Peyer's patch (tissue), 4 donors: ENCODE data around the gene KIAA1614. TPM values are rescaled to one million over a fixed set of nuclear protein-coding genes. Genes with fewer than 3 reads are reported as not detected.

ENCODE experiments used
- DNase-seq, 3 donors: peaks; one replicate each; pipeline ENCODE4 v3.0.0-alpha.2; 2017 to 2019
- H3K27ac ChIP-seq, 4 donors: fragments of 200-600 bp; sonication (generic); one replicate each; pipeline ENCODE4 v1.5.1; 2016 to 2019
- H3K27me3 ChIP-seq, 2 donors: fragments of 200-600 bp; sonication (generic); one replicate each; pipeline ENCODE4 v1.5.1; 2019
- H3K36me3 ChIP-seq, 3 donors: fragments of 200-600 bp; sonication (generic); one replicate each; pipeline ENCODE4 v1.5.1; 2016 to 2019
- H3K4me1 ChIP-seq, 4 donors: fragments of 200-600 bp; sonication (generic); one replicate each; pipeline ENCODE4 v1.5.1; 2016 to 2019
- H3K4me3 ChIP-seq, 4 donors: fragments of 200-600 bp; sonication (generic); 1 replicate in 3 of 4; 2 replicates in 1 of 4; pipeline ENCODE4 v1.5.1; 2016 to 2019; ENCODE audit warnings: mild to moderate bottlenecking in 1 of 4
- H3K9me3 ChIP-seq, 4 donors: fragments of 200-600 bp; sonication (generic); one replicate each; pipeline ENCODE4 v1.5.1; 2016 to 2019; ENCODE audit warnings: mild to moderate bottlenecking in 1 of 4
- CTCF ChIP-seq, 6 experiments: fragments of 450-650 bp in 4 of 6; fragments of 200-600 bp in 2 of 6; sonication (generic) in 1 of 6; IDR thresholded peaks; one replicate each; pipeline ENCODE4 v1.5.1; 2017 to 2019; ENCODE audit warnings: antibody characterized with exemption in 6 of 6, mild to moderate bottlenecking in 3 of 6, moderate library complexity in 1 of 6
- POLR2A ChIP-seq, 2 donors: fragments of 450-650 bp; IDR thresholded peaks; one replicate each; pipeline ENCODE4 v1.5.1; 2017; ENCODE audit warnings: antibody characterized with exemption in 2 of 2, mild to moderate bottlenecking in 2 of 2, moderate library complexity in 2 of 2
- total RNA-seq, 4 donors: library from RNA; depleted of rRNA; stranded (reverse); fragments of >200 nt; gene quantifications; one replicate each; pipeline ENCODE4 v1.1.0, GENCODE V29; 2016

Gene KIAA1614
- total RNA-seq, 4 donors from 2014 or later: 0.35 to 2.5 (median 1.7) TPM

DNA sequence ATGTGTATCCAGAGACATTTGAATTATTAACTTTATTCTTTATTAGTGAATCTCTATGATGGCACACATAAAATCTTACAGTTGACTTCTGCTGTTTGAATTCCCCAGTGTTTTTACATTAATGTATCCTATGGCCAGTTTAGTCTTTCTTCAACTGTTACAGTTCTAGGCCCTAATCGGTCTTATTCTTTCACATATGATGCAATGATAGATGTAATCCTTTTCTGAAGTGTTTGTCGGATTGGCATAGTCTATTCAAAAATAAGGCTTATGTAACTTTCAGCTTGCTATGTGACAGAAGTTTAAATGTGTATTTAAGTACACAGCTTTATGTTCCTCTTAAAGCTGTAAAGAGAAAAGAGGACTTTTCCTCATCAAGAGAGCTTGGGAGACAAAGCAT, 26.4 kb upstream of the KIAA1614 start:
- Histone ChIP-seq H3K27me3 (no peaks in the 10 kb centered on the region), H3K4me3 (no peak overlapping the region), H3K27ac (no peak overlapping the region), H3K9me3 (no peaks in the 10 kb centered on the region), H3K4me1 (no peaks in the 10 kb centered on the region), H3K36me3 (peaks cover 0 to 13% (median 0%) of the 10 kb centered on the region in 3 donors)
- no peak for TF ChIP-seq CTCF (IDR thresholded peaks at IDR 0.05)
- no peak for TF ChIP-seq POLR2A (IDR thresholded peaks at IDR 0.05)
- no peak for DNase-seq

DNA sequence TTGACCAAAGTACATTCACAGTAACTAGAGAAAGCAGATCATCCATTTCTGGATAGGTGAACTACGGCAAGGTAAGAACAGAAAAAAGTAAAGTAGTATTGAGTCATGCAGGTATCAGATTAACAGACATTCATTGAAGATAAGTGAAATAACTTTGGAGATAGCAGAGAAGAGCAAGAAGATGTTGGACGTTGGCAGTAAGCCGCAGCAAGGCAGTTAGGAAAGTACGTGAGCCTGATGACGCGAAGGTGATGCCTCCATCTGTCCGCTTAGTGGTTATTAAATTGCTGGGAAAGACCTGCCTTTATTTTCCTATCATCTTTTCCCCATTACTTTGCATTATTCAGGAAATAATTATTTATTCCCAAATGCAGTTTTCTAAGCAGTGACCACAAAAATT, 24.9 kb upstream of the KIAA1614 start:
- TF ChIP-seq CTCF (IDR thresholded peaks at IDR 0.05): no peak
- TF ChIP-seq POLR2A (IDR thresholded peaks at IDR 0.05): no peak
- Histone ChIP-seq H3K36me3 (peaks cover 0 to 13% (median 0%) of the 10 kb centered on the region in 3 donors), H3K9me3 (no peaks in the 10 kb centered on the region), H3K4me3 (no peak overlapping the region), H3K27ac (no peak overlapping the region), H3K4me1 (no peaks in the 10 kb centered on the region), H3K27me3 (no peaks in the 10 kb centered on the region)
- no peak for DNase-seq

- TF ChIP-seq POLR2A (IDR thresholded peaks at IDR 0.05): no peak
- TF ChIP-seq CTCF (IDR thresholded peaks at IDR 0.05): no peak
- Histone ChIP-seq H3K27ac (no peak overlapping the region), H3K4me1 (no peaks in the 10 kb centered on the region), H3K36me3 (peaks cover 0 to 10% (median 0%) of the 10 kb centered on the region in 3 donors), H3K27me3 (no peaks in the 10 kb centered on the region), H3K4me3 (no peak overlapping the region), H3K9me3 (no peaks in the 10 kb centered on the region)
- no peak for DNase-seq
Measured at GRCh38 chr1:180888870-180889269, 23.8 kb upstream of the KIAA1614 start.

DNA sequence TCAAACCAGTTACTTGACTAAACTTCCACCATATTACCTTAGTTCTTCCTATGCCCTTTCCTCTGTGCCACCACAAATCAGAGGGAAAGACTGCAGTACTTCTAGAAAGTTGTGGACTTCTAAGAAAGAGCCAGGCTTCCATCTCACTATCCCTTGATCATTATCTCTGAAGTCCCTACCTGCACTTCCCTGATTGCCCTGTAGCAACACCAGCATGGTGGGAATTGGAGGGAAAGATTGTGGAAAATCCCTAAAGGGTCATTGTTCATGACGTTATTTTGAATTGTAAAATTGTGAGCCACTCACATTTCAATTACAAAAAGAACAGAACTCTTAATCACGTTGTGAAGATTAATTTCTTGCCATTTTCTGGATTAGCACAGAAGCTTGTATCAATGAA, 23.4 kb upstream of the KIAA1614 start:
- DNase-seq: no peak
- H3K4me1 ChIP-seq: no peaks in the 10 kb centered on the region
- H3K27ac ChIP-seq: no peak overlapping the region
- TF ChIP-seq CTCF (IDR thresholded peaks at IDR 0.05) (no peak), POLR2A (IDR thresholded peaks at IDR 0.05) (no peak)
- no peaks in the 10 kb centered on the region for H3K9me3 ChIP-seq
- H3K27me3 ChIP-seq: no peaks in the 10 kb centered on the region
- no peak overlapping the region for H3K4me3 ChIP-seq
- peaks cover 0 to 5% (median 0%) of the 10 kb centered on the region in 3 donors for H3K36me3 ChIP-seq

GRCh38 chr1:180892272-180892671, 20.4 kb upstream of the KIAA1614 start:
- H3K4me1 ChIP-seq: no peaks in the 10 kb centered on the region
- no peaks in the 10 kb centered on the region for H3K36me3 ChIP-seq
- no peaks in the 10 kb centered on the region for H3K27me3 ChIP-seq
- no peak for DNase-seq
- TF ChIP-seq POLR2A (IDR thresholded peaks at IDR 0.05) (no peak), CTCF (IDR thresholded peaks at IDR 0.05) (no peak)
- H3K4me3 ChIP-seq: no peak overlapping the region
- H3K9me3 ChIP-seq: no peaks in the 10 kb centered on the region
- no peak overlapping the region for H3K27ac ChIP-seq

GRCh38 chr1:180892675-180893074, 20.0 kb upstream of the KIAA1614 start:
- TF ChIP-seq POLR2A (IDR thresholded peaks at IDR 0.05) (no peak), CTCF (IDR thresholded peaks at IDR 0.05) (no peak)
- DNase-seq: no peak

More at GRCh38 chr1:180892675-180893074, 20.0 kb upstream of the KIAA1614 start:
- no peak overlapping the region for H3K4me3 ChIP-seq
- no peaks in the 10 kb centered on the region for H3K27me3 ChIP-seq
- no peaks in the 10 kb centered on the region for H3K4me1 ChIP-seq
- no peaks in the 10 kb centered on the region for H3K9me3 ChIP-seq
- H3K36me3 ChIP-seq: no peaks in the 10 kb centered on the region
- H3K27ac ChIP-seq: no peak overlapping the region
